Suprapubic skin (tissue), 4 donors: ENCODE data around the gene ACTN2. TPM values are rescaled to one million over a fixed set of nuclear protein-coding genes. Genes with fewer than 3 reads are reported as not detected.

Source experiments
- DNase-seq, 2 donors: peaks; one replicate each; pipeline ENCODE4 v3.0.0-alpha.2; 2019; ENCODE audit warnings: low spot score in 2 of 2
- H3K27ac ChIP-seq: fragments of 200-600 bp; sonication (generic); one replicate; pipeline ENCODE4 v1.5.1; 2019
- H3K27me3 ChIP-seq: fragments of 200-600 bp; sonication (generic); one replicate; pipeline ENCODE4 v1.5.1; 2019
- H3K36me3 ChIP-seq: fragments of 200-600 bp; sonication (generic); one replicate; pipeline ENCODE4 v1.5.1; 2019
- H3K4me1 ChIP-seq: fragments of 200-600 bp; sonication (generic); one replicate; pipeline ENCODE4 v1.5.1; 2019
- H3K4me3 ChIP-seq: fragments of 200-600 bp; sonication (generic); one replicate; pipeline ENCODE4 v1.5.1; 2019; ENCODE audit warnings: mild to moderate bottlenecking
- H3K9me3 ChIP-seq: fragments of 200-600 bp; sonication (generic); one replicate; pipeline ENCODE4 v1.5.1; 2019
- EP300 ChIP-seq: sonication (generic); formaldehyde crosslinking; IDR thresholded peaks from one replicate; pipeline ENCODE4 v1.6.1; 2017; ENCODE audit warnings: antibody characterized with exemption
- POLR2A ChIP-seq, 2 donors: fragments of 450-650 bp; IDR thresholded peaks; one replicate each; pipeline ENCODE4 v1.6.1; 2017; ENCODE audit warnings: antibody characterized with exemption in 2 of 2, mild to moderate bottlenecking in 2 of 2, moderate library complexity in 2 of 2
- POLR2AphosphoS5 ChIP-seq, 3 donors: sonication (generic); formaldehyde crosslinking; IDR thresholded peaks; one replicate each; pipeline ENCODE4 v1.6.1; 2017; ENCODE audit warnings: antibody characterized with exemption in 3 of 3
- WGBS: methylation state at CpG from one replicate; pipeline ENCODE4 v1.1.5; 2018; 5-methylcytosine and 5-hydroxymethylcytosine counted together
- total RNA-seq, 4 donors: library from RNA; depleted of rRNA; stranded (reverse); fragments of >200 nt; gene quantifications; one replicate each; pipeline ENCODE4 v1.1.0, GENCODE V29; 2016
- TF ChIP-seq, protein P1 (sequence below), 2 donors: fragments of 200-600 bp in 1 of 2; fragments of 450-650 bp in 1 of 2; sonication (generic) in 1 of 2; IDR thresholded peaks; one replicate each; pipeline ENCODE4 v1.5.1; 2016 to 2019; ENCODE audit warnings: antibody characterized with exemption in 2 of 2, mild to moderate bottlenecking in 1 of 2, moderate library complexity in 1 of 2

Gene ACTN2
- total RNA-seq, 4 donors from 2014 or later = 1.1 TPM; not detected in 3

DNA sequence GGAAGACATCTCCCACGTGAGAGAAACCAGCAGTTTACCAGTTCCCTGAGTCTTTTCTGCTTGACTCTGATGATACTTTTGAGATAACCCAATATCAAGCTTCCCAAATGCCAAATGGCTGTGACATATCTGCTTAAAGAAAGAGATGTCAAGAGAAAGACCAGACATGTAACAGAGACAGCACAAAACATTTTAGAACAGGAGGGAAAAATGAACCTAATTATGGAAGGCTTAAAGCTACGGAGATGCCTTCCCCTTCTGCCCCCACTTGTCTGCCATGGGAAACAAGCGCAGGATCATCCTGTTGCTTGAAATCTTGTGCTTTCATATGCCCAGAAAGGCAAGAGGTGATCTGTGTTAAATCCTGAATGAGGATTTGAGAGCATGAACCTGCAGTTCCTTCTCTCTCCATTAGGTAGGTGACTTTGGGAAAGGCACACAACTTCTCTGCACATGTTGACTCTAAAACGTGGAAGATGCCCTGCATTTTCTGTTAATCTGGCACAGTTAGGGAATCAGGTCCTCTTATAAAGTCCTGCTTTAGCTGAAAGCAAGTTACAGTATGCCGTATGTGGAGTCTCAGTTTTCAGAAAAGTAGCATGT is 62.1 kb downstream of the ACTN2 start:
- Histone ChIP-seq H3K36me3 (no peaks in the 10 kb centered on the region), H3K27me3 (no peaks in the 10 kb centered on the region), H3K27ac (no peak overlapping the region), H3K4me3 (no peak overlapping the region), H3K4me1 (no peaks in the 10 kb centered on the region), H3K9me3 (no peaks in the 10 kb centered on the region)
- no peak for TF ChIP-seq POLR2A (IDR thresholded peaks at IDR 0.05)
- TF ChIP-seq, protein P1, sequence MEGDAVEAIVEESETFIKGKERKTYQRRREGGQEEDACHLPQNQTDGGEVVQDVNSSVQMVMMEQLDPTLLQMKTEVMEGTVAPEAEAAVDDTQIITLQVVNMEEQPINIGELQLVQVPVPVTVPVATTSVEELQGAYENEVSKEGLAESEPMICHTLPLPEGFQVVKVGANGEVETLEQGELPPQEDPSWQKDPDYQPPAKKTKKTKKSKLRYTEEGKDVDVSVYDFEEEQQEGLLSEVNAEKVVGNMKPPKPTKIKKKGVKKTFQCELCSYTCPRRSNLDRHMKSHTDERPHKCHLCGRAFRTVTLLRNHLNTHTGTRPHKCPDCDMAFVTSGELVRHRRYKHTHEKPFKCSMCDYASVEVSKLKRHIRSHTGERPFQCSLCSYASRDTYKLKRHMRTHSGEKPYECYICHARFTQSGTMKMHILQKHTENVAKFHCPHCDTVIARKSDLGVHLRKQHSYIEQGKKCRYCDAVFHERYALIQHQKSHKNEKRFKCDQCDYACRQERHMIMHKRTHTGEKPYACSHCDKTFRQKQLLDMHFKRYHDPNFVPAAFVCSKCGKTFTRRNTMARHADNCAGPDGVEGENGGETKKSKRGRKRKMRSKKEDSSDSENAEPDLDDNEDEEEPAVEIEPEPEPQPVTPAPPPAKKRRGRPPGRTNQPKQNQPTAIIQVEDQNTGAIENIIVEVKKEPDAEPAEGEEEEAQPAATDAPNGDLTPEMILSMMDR (IDR thresholded peaks at IDR 0.05) = no peak
- TF ChIP-seq POLR2AphosphoS5 (IDR thresholded peaks at IDR 0.05) = no peak
- no peak for TF ChIP-seq EP300
- 74% methylated on average over 5 of the region's 5 CpGs for WGBS
- DNase-seq = no peak

DNA sequence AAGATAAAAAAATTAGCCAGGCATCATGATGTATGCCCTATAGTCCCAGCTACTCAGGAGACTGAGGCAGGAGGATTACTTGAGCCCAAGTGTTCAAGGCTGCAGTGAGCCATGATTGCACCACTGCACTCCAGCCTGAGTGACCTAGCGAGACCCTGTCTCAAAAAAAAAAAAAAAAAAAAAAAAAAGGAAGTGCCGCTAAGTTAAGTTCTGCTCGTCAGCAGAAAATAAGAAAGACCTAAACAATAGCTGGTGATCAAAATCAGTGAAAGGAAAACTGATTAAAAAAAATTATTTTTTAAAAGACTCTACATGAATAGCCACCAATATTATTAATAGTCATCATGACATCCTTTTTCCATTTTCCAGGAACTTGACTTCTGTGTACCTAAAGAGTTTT is 64.6 kb downstream of the ACTN2 start:
- Histone ChIP-seq H3K27ac (no peak overlapping the region), H3K9me3 (no peaks in the 10 kb centered on the region), H3K4me1 (no peaks in the 10 kb centered on the region), H3K4me3 (no peak overlapping the region), H3K27me3 (no peaks in the 10 kb centered on the region), H3K36me3 (no peaks in the 10 kb centered on the region)
- TF ChIP-seq POLR2A (IDR thresholded peaks at IDR 0.05) = no peak
- no peak for TF ChIP-seq EP300
- TF ChIP-seq, protein P1 (IDR thresholded peaks at IDR 0.05) = no peak
- TF ChIP-seq POLR2AphosphoS5 (IDR thresholded peaks at IDR 0.05) = no peak
- WGBS = 68% methylated on average over 3 of the region's 3 CpGs
- no peak for DNase-seq

DNA sequence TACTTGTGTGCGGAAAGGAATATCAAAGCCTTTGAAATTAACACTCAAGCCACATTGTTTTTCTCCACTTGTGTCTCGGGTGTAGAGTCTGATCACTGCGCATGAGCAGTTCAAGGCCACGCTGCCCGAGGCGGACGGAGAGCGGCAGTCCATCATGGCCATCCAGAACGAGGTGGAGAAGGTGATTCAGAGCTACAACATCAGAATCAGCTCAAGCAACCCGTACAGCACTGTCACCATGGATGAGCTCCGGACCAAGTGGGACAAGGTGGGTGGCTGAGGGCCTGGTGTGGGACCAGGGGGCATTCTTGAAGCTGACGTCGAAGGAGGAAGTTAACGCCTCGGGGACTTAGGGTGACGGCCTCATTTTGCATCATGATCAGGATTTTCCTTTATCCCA is 65.1 kb downstream of the ACTN2 start:
- WGBS = 89% methylated on average over 16 of the region's 16 CpGs
- Histone ChIP-seq H3K4me3 (no peak overlapping the region), H3K9me3 (no peaks in the 10 kb centered on the region), H3K4me1 (no peaks in the 10 kb centered on the region), H3K36me3 (no peaks in the 10 kb centered on the region), H3K27ac (no peak overlapping the region), H3K27me3 (no peaks in the 10 kb centered on the region)
- TF ChIP-seq, protein P1 (IDR thresholded peaks at IDR 0.05) = no peak
- TF ChIP-seq EP300 (no peak), POLR2A (IDR thresholded peaks at IDR 0.05) (no peak), POLR2AphosphoS5 (IDR thresholded peaks at IDR 0.05) (no peak)
- DNase-seq = no peak

DNA sequence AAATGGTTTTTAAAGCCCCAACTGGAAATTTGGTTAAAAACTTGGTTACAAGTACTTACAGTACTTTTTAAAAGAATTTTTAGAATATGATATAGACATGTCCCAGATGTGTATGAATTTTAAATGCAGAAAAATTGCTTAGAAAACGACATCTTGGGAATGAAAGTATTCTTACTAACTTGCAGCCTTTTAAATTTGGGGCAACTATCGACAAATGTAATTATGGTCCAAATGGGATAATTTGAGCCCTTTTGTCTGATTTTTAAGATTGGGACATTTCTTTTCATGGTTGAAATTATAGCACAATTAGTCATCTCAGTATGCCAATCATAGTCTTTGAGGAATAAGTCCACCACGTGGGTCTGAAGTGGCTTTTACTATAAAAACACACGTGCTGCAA is 65.6 kb downstream of the ACTN2 start:
- H3K27me3 ChIP-seq = no peaks in the 10 kb centered on the region
- WGBS = 84% methylated on average over 4 of the region's 4 CpGs

DNA sequence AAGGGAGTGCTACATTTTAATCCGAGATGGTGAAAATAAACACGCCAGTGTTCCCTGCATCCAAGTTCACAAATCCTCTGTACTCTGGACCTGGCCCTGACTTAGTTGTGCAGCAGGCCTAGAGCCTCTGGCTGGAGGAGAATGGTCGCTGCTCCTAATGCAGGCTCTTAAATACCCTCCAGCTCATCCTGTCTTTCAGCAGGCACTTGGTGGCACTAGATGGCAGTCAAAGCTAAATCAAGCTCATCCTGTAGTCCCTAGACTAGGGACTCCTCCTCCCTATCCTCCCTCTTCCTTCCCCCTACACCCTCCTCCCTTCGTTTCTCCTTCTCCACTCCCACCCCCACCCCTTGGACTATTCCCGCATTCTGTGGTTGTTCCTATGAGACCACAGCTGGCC is 67.2 kb downstream of the ACTN2 start:
- TF ChIP-seq, protein P1 (IDR thresholded peaks at IDR 0.05) = no peak
- no peak for TF ChIP-seq POLR2AphosphoS5 (IDR thresholded peaks at IDR 0.05)
- no peak for TF ChIP-seq EP300
- no peak for TF ChIP-seq POLR2A (IDR thresholded peaks at IDR 0.05)
- Histone ChIP-seq H3K9me3 (no peaks in the 10 kb centered on the region), H3K4me1 (no peaks in the 10 kb centered on the region), H3K36me3 (no peaks in the 10 kb centered on the region), H3K27ac (no peak overlapping the region), H3K4me3 (no peak overlapping the region), H3K27me3 (no peaks in the 10 kb centered on the region)
- DNase-seq = no peak
- WGBS = 62% methylated on average over 5 of the region's 5 CpGs

More for the DNA sequence above, 65.6 kb downstream of the ACTN2 start:
- TF ChIP-seq POLR2AphosphoS5 (IDR thresholded peaks at IDR 0.05) (no peak), POLR2A (IDR thresholded peaks at IDR 0.05) (no peak), EP300 (no peak)
- TF ChIP-seq, protein P1 (IDR thresholded peaks at IDR 0.05) = no peak
- Histone ChIP-seq H3K4me1 (no peaks in the 10 kb centered on the region), H3K36me3 (no peaks in the 10 kb centered on the region), H3K4me3 (no peak overlapping the region), H3K27ac (no peak overlapping the region), H3K9me3 (no peaks in the 10 kb centered on the region)
- DNase-seq = no peak
